ENCODE data around the gene UBE3A. TPM values are rescaled to one million over a fixed set of nuclear protein-coding genes. Genes with fewer than 3 reads are reported as not detected.
"Not testable (repeated sequence)": the region's sequence is repeated elsewhere in the genome, so short reads cannot be mapped to it uniquely, and the experiment has no call there.

Gene UBE3A
- total RNA-seq, 1 donor from 2014 or later, result 72.5 TPM

DNA sequence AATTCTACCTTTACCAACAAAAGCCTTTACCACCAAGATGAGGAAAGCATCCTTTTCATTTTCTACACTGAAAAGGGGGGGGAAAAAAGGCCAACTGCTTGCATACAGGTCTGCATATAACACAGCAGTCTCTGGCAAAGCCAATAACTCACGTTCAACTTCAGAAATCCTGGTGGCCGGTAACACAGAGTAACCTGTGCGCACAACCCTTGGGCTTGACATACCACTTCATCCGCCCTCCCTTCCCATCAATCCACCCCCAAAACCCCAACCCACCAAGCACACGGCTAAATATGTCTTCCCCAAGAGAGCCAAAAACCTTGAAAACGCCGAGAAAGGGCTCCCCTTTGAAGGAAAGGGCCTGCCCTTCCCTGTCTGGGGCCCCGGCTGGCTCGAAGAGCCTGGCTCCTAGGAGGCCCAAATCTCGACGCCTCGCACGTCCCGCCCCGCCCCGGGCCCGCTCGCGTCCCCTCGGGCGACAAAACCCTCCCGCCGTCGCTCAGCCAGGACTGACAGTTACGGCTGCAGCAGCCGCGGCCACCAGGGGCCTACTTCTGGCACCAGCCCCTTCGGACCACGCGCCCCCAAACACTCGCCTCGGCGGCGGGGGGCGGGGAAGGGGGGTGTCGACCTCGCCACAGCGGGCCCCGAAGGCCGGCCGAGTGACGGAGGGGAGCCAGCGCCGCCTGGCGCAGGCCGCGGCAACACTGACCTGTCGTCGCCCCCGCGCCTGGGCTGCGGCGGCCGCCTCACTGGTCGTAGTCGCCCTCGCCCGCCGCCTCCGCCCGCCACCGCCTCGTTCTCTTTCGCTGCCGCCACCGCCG is 835 bp downstream of the UBE3A start:
- DNase-seq, result peak; percentile 76

- DNase-seq, result no peak
Observed at GRCh38 chr15:25436707-25437106, 2.1 kb downstream of the UBE3A start.

DNA sequence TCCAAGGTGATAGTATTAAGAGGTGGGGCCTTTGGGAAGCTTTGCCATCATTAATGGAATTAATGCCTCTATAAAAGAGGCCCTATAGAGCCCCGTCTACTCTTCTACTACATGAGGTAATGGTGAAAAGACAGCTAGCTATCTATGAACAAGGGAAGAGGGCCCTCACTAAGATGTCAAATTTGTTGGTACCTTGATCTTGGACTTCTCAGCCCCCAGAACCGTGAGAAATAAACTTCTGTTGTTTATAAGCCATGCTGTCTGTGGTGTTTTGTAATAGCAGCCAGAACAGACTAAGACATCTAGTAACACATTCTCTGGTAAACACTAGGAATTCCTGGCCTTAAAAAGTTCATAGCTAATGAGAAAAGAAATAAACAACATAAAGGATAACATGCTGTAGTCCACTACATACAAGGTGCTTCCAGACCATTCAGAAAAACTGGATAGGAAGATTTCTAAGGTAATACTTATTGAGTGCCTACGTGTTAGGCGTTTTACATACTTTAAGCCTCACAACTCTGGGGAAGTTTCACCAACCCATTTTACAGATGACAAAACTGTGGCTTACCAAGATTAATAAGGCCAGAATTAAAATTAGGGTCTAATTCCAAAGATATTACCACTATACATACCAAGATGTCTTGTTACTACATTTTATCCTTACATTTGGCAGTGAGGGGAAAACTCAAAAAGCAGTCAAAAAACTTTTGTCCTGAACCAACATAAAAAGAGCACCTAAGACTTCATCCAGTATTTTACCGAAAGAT is 3.2 kb downstream of the UBE3A start:
- no peak for DNase-seq

DNA sequence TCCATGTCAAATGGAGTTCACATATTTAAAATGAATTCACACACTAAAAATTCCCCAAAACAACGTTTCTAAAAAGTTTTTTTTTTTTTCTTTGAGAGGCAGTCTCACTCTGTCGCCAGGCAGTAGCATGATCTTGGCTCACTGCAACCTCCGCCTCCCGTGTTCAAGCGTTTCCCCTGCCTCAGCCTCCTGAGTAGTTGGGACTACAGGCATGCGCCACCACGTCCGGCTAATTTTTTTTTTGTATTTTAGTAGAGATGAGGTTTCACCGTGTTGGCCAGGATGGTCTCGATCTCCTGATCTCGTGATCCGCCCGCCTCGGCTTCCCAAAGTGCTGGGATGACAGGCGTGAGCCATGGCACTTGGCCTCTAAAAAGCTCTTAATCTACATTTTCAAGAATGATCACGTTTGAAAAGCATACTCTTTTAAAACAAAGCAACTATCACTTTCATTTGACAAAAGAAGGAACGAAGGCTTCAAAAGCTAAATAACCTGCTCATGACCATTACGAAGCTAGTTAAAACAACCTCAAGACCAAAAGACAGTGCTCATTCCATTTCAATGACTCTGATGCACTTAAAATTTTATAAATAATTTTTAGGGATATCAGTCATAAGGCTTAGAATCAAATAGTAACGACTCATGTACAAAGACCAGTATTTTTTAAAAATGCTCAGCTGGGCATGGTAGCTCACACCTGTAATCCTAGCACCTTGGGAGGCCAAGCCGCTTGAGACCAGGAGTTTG is 5.5 kb downstream of the UBE3A start:
- no peak for DNase-seq

GRCh38 chr15:25431836-25432561 is 6.8 kb downstream of the UBE3A start:
- DNase-seq, result no peak

DNA sequence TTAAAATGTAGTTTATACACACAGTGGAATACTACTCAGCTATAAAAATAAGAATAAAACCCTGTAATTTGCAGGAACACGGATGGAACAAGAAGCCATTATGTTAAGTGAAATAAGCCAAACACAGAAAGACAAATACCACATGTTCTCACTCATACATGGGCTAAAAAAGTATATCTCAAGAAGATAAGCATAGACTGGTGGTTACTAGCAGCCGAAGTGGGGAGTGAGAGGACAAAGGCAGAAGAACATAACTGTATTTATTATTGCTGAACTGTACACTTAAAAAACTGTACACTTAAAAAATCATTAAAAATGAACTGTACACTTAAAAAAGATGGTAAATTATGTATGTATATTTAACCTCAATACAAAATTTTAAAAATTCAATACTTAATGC is 11.0 kb downstream of the UBE3A start:
- no peak for DNase-seq

- DNase-seq, result no peak
Observed at GRCh38 chr15:25426896-25427610, 11.8 kb downstream of the UBE3A start.

DNA sequence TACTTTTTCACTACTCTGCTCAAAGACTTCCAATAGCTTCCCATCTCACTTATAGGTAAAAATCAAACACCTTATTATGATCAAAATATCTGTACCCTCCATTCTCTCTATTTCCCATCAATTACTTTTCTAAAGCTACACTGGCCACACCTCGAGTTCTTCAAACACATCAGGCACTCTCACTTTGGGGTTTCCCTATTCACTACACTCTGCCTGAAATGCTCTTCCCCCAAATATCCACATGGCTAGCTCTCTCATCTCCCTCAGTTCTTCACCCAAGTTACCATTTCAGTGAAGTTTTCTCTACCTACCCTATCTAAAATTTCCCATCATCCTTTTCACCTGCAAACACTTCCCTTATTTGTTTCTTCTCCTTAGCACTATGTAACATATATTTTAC is 14.8 kb downstream of the UBE3A start:
- DNase-seq, result no peak

- peak; percentile 38 for DNase-seq
Observed at GRCh38 chr15:25422021-25422420, 16.8 kb downstream of the UBE3A start.

GRCh38 chr15:25418202-25418601 is 20.6 kb downstream of the UBE3A start:
- DNase-seq, result no peak

DNA sequence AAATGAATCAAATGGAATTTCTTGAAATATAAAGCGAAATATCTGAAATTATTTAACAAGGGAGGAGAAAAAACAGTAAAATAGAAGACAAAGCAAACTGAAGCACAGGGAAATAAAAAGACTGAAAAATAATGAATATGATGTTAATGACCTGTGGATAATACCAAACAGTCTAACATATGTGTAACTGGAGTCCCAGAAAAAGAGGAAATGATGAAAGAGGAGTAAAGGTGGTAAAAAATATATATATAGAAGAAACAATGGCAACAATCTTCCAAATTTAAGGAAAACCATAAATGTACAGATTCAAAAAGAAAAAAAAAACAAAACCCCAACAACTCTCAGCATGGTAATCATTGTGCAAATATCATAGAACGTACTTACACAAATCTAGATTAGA is 21.2 kb downstream of the UBE3A start:
- DNase-seq, result no peak

GRCh38 chr15:25416693-25417092 is 22.1 kb downstream of the UBE3A start:
- peak; percentile 48 for DNase-seq

DNA sequence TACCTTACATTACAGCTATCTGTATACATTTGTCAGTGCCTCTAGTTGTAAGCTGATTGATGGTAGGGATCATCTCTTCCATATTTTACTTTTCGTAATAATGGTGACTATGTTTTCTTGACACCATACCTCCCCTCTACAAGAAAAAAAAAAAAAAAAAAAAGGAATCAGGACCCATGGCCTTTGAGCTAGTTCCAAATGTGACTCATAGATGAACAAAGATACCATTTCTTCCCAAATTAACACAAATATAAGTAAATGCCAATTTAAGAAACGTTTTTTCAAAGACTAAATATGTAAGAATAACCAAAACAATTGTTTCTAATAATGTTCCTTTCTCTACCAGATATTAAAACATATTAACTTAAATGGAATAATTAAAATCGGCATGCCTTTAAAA is 23.1 kb downstream of the UBE3A start:
- DNase-seq, result no peak

DNA sequence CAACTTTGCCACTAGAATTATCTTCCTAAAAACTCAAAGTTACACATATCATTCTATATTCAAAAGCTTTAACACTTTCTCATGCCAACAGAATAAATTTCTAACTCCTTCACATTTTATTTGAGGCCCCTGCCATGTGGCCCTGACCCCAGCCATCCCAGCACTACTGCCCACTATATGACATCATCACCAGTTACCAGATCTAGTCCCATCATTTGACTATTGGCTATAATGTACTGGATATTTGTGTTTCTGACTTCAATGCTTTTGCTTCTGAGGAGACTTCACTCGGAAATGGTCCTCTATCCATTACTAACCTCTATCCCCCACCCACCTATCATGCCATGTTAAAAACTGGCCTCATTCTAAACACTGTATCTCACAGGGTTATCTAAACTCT is 23.6 kb downstream of the UBE3A start:
- no peak for DNase-seq

DNA sequence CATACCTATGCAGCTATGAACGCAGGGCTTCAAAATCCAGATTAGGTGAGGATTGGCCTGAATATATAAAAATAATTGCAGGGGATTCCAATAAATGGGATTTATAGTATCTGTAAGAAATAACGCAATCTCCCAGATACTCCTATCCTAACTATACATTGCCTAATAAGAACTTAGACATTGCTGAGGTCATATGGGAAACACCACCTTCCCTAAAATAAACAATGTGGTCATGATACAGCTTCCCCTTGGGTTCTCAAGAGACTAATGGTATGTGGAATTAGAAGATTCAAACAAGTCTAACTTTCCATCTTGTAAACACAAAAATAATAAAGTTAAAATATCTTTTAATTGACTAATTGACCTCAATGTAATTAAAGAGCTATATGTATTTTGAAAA is 28.2 kb downstream of the UBE3A start:
- peak; percentile 17 for DNase-seq

GRCh38 chr15:25409731-25410130 is 29.1 kb downstream of the UBE3A start:
- not testable (repeated sequence) for DNase-seq

GRCh38 chr15:25408929-25409328 is 29.9 kb downstream of the UBE3A start:
- no peak for DNase-seq

DNA sequence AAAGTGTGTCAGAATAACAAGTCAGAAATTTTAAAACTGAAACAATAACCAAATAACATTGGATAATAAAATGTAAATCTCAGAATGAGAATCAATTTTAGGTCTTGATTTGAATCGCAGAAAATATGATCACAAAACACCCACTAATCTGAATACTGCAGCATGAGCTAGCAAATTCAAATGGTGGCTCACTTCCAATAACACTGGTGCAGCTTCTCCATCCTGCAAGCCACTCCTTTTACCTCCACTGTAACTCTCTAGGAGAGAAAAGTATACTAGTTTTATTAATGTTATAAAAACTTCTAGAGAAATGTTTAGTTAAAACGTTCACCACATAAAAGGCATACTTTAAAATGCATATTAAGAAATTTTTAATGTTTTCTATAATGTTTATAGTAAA is 30.4 kb downstream of the UBE3A start:
- DNase-seq, result no peak

GRCh38 chr15:25407950-25408349 is 30.9 kb downstream of the UBE3A start:
- DNase-seq, result no peak

- DNase-seq, result no peak
Observed at GRCh38 chr15:25406846-25407245, 32.0 kb downstream of the UBE3A start.

DNA sequence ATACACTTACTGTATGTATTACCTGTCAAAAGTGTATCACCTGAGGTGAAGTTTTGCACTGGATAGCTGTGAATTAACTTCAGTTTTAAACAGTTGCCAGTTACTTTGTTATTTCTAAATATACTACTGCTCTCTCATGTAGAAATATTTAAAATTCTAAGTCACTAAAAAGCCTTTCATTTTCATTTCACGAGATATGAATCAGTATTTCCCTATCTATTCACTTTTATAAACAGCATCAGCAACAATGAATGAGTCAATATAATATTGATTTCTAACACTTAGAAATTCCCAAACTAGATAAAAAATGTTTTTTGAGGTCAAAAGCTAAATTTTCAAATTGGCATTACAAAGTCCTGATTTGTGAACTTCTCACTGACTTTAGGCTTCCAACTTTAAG is 32.6 kb downstream of the UBE3A start:
- no peak for DNase-seq

GRCh38 chr15:25403771-25404170 is 35.1 kb downstream of the UBE3A start:
- no peak for DNase-seq

Data from dermis blood vessel endothelial cell (primary cell).